Middle frontal gyrus (tissue), 1 donor: ENCODE results near the gene SLC19A3.
"Not testable (repeated sequence)": the region's sequence is repeated elsewhere in the genome, so short reads cannot be mapped to it uniquely, and the experiment has no call there.

Source experiments
- DNase-seq: peaks from one replicate; pipeline ENCODE4 v3.0.0-alpha.2; 2015; ENCODE audit warnings: low spot score; ENCODE audit errors: extremely low spot score

The SLC19A3 gene

DNA sequence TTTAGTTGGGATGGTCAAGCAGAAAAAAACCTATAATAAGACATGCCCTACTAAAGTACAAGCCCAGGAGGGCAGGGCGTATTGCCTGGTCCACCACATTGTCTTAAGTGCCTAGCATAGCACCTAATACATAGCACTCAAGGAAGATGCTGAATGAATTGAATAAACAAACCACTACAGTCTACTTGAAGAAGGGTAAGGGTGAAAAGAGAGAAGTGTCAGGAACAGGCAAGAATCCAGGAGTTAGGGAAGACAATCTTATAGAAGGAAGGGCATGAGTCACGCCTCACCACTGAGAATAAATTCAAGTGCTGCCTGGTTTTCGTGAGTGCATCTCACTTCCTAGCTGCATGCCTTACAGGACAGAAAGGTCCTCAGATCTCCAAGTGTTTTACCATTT lies 13.9 kb downstream of the SLC19A3 start:
- no peak for DNase-seq

DNA sequence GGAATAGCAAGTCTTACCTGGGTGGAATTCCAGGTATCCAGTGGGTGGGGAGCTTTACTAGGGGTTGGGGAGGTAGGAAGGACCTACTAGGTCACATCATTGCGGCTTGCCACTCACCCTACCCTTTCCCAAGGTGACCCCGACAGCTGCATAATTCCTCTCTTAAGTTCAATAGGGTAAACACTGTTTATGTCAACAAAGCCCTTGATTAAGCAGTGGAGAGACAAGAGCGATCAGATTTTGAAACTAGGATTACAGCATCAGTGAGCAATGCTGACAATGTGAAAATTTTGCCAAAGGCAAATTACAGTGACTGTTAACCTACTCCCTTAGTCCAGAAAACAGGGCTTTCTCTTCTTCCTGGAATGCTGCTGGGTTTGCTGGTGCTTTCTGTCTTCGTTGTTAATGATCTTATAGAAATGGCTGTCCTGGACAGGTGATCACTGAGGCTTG lies 14.5 kb downstream of the SLC19A3 start:
- no peak for DNase-seq

DNA sequence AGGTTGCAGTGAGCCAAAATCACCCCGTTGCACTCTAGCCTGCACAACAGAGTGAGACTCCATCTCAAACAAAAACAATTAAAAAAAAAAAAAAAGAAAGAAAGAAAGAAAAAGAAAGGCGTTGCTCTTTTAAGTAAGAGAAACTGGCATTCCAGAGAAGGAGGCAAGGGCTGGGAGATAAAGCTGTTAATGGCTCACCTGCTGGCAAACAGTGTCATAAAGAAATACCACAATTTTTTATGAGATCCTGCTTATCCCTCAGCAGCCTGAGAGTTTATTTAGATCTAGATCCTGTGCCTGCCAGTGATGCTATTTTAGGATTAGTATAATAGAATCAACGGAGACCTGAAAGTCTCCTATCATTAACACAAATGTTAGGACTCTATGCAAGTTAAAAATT lies 16.3 kb downstream of the SLC19A3 start:
- no peak for DNase-seq

DNA sequence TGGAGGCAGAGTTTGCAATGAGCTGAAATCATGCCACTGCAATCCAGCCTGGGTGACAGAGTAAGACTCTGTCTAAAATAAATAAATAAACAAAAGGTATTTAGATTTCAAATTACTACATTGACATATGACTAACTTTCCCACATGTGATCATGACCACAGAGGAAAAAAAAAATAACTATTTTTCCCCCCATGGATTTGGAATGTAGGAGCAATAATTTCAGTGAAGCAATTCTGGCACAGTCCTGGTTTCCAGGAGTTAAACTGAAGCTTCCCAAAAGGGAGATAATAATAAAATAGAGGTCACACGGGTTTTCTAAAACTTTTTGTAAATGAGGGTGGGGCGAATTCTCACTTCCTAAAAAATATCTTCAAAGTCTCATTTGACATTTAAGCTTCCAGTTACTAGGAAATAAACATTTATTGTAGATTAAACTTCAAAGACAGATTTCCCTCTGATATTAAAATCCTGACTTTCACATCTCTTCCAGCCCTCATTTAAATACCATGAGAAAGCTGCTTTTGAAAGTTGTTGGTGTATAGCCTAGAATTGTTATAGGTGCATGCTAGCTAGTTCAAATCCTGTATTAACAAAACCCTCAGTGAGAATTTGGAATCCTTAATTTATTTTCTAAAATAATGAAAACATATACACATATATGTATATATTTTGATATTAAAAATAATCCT lies 20.7 kb downstream of the SLC19A3 start:
- no peak for DNase-seq

DNA sequence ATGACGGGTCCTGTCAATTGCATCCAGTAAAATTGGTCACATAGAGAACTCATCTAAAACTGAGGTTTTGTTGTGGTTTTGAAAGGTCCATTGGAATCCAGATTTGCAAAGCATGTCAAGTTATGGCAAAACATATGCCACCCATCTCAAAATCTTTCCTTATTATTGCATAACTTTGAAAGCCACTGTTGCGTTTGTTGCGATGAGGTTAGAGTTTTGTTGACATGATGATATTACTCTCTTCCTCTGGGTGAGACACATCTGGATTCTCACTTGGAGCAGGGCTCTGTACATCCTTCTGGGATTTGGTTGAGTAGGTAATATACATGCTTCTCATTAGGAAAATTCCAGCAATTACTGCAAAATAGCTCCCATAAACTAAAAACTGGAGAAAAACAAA lies 30.6 kb downstream of the SLC19A3 start:
- DNase-seq = no peak

DNA sequence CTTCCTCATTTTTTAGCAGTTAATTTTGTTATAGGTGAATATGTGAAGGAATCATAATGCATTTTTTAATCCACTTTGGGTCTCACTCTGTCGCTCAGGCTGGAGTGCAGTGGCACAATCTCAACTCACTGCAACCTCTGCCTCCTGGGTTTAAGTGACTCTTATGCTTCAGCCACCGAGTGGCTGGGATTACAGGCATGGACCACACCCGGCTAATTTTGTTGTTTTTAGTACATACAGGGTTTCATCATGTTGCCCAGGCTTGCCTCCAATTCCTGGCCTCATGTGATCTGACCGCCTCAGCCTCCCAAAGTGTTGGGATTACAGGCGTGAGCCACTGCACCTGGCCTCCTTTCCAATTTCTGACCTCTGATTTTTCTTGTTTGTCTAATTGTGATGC lies 33.6 kb downstream of the SLC19A3 start:
- DNase-seq = no peak

DNA sequence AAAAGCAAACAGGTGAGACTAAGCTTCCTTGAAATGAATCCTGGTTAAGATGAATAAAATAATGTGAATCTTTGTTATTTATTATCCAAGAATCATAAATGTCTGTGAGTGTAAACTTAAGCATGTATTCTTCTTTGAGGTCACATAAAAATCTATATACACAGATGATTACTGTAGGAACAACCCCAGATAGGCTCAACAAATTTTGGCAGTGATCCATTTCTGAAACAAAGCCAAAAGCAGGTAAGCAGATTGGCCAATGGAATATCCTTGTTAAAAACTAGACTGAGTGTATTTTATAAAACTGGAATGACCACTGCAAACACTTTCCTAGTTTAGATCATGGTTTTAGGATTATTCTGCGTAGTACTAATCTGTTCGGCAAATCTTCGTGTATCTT lies 39.9 kb downstream of the SLC19A3 start:
- no peak for DNase-seq

DNA sequence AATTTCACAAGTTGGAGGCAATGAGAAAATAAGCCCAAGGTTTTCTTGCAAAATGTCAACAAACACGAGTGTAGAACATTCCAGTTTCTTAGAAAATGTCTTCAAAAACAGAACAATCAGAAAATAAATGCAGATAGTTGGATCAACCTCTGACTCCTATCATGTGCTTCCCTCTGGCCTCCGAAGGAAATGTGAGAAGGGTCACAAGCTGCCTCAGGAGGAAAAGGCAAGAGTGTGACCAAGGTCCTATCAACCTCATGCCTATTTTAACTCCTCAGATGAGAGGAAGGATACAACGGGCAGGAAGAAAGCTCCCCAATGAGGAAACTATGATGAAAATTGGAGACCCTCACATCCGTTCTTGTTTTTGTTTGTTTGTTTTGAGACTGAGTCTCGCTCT lies 43.3 kb downstream of the SLC19A3 start:
- no peak for DNase-seq

DNA sequence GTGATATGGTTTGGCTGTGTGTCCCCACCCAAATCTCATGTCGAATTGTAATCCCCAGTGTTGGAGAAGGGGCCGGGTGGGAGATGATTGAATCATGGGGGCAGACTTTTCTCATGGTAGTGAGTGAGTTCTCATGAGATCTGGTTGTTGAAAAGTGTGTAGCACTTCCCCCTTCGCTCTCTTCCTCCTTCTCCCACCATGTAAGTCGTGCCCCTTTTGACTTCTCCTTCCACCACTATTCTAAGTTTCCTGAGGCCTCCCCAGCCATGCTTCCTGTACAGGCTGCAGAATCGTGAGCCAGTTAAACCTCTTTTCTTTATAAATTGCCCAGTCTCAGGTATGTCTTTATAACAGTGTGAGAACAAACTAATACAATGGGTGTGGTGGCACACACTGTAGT lies 44.2 kb downstream of the SLC19A3 start:
- DNase-seq = not testable (repeated sequence)

DNA sequence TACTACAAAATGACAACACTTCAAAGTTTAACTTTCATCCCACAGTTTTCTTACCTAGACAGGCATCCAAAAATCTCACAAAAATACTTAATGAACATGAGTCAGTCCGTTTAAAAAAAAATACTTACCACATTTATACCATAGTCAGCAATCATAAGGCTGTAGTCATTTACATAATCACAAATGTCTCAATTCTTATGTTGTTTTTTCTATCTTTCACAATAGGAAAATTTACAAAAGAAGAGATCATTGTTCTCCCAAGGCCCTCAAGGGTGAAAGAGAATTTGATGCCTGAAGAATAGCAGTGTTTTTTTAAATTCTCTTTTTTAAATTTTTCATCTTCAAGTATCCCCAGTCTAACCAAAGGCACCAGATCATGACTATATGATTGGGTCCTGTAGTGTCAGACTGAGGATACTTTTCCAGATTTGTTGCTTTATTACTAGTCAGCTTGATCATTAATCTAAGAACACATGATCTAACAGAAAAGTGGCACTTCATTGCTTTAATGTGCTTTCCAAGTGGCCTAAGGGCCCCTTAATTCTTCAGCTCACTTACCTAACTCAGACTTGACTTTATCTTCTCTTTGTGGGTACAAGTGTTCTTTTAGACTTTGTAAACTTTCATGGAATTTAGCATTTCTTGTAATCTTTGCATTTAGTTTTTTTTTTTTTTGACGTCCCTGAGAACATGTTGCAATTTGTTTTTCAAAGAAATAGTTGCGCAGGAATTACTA lies 46.5 kb downstream of the SLC19A3 start:
- no peak for DNase-seq

DNA sequence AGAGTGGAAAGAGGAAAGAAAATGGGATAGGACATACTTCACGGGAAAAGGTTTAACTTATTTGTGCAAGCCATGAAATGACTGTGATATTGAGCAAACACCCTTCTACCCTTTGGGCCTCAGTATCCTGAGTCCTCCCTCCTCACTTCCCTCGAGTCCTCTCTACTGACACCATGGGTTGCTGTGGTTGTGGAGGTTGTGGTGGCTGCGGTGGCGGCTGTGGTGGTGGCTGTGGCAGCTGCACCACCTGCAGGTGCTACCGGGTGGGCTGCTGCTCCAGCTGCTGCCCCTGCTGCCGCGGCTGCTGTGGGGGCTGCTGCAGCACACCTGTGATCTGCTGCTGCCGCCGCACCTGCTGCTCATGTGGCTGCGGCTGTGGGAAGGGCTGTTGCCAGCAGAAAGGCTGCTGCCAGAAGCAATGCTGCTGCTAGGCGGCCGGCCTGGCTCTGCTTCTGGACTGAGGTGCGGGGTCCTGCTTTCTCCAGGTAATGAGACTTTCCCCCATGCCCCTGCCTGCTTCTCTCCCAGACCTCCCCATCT lies 51.1 kb downstream of the SLC19A3 start, which contains the start of gene SCYGR5:
Gene SCYGR5, plus strand, starts transcription at position 174 of the 540 bp plus-strand sequence. Its CDS starts 0 bp downstream, at position 174.
- not testable (repeated sequence) for DNase-seq

DNA sequence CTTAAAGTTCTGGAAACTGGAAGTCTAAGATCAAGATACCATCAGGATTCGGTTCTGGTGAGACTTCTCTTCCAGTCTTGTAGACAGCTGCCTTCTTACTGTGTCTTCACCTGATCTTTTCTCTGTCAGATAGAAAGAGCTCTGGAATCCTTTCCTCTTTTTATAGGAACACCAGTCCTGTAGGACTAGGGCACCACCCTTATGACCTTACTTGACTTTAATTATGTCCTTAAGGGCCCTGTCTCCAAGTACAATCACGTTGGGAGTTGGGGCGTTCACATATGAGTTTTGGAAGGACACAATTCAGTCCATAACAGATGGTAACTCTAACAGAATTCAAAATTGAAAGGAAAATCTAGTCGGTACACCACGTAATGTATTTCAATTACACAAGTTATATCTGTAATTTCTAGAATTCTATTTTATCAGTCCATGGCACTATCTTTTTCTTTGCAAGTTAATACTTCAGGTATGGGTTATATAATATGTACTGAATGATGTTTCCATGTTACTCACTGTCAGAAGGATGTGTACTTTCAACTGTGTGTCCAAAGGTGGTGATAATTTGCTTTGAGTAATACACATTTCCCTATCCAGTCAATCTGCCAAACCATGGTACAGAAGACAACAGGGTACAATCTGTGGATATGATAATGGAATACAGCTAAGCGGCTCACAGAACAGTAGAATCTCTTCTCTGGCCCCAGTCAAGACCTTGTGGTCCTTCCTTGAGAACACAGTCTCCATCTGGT lies 52.5 kb downstream of the SLC19A3 start:
- DNase-seq = no peak

DNA sequence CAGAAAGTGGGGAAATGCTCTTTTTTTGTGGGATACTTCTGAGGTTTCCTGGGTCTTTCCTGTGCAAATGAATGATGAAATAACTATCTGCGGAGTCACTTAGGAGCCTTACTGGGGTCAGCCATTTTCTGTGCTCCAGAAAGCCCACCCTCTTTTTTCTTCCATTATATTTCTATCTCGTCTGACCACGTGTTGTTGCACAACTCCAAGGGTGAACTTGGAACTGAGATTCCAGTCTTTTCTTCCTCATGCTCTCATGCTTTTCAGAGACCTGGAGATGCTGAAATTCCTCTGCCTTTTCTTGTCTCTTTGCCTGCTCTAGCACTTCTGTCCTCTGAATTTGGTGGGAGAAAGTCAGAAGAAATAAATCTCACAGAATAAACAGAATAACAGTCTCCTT lies 56.0 kb downstream of the SLC19A3 start:
- DNase-seq = no peak

DNA sequence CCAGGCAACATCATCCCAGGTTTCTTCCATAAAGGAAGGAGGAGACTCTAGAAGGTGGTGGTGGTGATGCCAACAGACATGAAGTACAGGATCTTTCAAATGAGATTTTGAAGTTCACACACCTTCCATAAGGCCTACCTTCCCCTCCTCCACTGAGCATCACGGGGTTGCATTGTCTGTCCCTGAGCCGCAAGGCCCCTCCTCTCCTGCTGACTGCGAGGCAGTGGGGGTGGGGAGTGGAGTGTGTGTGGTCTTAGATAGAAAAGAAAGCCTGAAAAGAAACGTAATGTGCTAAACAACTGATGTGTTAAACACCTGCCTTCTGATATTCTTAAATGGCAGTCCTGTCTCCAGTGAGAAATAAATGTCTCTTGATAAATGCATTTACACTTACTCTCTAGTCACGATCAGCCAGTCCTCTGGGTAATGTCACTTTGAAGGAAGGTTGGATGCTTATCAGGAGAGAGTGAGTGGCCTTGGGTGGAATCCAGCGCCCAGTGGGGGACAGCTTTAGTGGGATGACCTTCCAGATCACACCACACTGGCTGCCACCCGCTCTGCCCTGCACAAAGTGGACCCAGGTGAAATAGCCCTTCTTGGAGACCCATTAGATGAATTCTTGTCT lies 56.7 kb downstream of the SLC19A3 start:
- no peak for DNase-seq

DNA sequence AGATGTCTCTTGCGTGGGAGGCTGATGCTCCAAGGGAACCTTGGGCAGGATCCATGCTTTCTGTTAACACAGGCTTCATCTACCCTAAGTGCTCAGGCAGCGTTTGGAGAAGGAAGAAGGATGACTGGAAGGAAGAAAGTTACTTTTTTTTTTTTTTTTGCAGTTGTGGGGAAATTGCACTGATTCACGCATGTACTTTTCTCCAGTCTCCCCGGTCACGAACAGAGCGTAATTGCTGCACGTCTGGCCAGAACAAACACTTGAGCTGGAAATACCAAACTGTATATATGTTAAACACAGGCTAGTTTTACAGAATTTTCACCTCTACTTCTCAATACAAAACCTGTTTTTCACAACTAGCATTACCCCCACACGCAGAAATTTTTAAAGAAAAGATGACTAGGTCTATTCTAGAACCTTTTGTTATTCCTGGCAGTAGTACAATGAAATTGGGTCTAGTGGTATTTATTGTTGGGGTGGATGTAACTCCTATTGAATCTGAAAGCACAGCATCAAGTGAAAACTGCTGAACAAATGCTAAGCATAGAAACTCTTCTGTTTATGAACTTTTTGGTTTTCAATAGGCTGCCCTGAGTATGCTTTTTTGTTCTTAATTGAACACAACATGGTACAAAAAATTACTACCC lies 60.5 kb downstream of the SLC19A3 start:
- no peak for DNase-seq

DNA sequence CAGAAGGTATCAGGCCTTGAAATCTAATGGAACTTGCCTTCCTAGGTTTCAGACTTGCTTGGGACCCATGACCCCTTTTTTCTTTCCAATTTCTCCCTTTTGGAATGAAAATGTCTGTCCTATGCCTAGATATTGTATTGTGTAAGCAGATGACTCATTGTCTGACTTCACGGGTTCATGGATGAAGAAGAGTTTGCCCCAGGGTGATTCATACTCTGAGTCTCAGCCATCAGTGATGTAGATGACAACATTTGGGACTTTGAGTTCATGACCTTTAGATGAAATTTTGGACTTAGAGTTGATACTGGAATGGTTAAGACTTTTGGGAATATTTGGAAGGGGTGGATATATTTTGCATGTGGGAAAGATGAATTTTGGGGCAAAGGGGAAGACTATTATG lies 62.4 kb downstream of the SLC19A3 start:
- DNase-seq = no peak

DNA sequence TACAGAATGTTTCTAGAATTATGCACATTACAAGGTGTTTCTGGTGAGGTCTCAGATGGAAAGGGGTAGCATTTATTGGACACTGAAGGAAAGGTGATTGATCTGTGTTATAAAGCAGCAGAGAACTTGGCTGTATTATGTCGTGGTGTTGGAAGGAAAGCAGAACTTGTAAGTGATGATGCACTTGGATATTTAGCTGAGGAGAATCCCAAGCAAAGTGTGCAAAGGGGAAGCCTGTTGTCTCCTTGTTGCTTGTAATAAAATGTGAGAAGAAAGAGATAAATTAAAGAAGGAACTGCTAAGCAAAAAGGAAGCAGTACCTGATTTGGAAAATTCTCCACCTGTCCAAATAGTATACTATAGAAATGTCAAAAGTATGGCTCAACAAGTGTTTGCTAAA lies 63.4 kb downstream of the SLC19A3 start:
- no peak for DNase-seq

DNA sequence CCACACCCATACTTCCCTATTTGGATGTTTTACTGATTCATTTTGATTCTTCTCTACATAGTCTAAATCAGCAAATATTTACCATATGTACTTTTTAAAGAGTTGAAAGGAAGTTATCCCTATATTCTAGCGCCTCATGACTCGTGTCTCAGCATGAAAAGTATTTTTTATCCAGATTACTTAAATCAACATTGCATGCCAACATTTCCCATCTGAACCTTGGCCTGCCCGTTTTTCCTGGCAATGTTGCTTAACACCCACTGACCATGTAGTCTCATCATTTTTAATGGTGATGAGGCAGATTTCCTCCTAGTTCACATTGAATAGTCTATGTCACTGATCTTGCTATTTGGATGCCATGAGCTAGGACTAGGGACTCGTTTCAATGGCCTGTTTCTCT lies 64.4 kb downstream of the SLC19A3 start:
- DNase-seq = no peak

DNA sequence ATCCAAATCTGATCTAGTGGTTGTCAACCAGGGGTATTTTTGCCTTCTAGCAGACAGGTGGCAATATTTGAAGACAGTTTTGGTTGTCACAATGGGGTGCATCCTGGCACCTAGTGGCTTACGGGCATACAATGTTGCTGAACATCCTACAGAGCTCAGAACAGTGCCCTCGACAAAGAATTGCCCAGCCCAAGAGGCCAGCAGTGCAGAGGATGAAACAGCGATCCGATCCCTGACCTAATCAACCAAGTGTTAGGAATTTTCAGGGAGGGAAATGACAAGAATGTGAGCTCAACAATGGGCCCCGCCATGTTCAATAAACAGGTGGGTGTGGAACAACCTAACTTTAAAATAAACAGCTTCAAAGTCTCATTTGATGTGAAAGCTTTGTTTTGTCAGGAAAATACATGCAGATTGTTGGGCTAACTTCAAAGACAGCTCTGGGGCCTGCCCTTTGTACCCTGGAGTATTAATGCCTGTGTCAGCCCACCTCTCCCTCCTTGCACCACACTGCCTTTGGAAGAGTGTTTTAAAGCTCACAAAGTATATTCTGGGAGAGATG lies 73.8 kb downstream of the SLC19A3 start:
- no peak for DNase-seq

DNA sequence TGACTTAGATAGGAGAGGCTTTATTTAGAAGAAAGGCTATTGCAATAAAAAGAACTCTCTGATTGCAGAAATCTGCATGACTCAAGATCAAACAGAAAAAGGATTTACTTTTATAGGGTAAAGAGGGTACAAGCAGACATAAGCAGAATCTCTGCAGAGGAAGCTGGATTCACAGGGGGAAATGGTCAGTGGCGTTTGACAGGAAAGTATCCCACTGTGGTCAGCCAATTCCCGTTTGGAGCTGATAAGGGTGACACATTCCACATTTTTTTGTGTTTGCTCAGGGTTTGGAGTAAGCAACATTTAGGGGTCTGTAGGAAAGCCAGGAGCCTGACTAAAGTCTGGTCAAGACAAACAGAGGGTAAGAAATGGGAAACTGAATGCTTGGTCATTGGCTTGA lies 75.2 kb downstream of the SLC19A3 start:
- no peak for DNase-seq

DNA sequence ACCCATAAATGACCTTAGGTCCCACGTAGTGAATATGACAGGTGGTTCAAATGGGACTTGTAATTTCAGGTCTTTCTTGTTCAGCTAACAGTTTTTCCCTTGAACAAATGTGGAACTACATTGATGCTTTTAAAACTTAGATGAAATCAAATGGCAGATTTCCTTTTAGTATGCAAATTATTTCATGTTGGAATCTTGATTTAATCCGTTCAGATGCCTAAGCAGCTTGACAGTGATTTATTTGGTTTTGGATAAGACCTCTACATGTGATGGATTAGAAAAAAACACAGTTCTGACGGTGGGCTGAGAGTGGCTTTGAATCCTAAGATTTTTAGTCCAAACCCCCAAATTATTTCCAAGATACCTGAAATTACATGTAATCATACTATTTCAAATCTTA lies 83.6 kb downstream of the SLC19A3 start:
- no peak for DNase-seq
